IMR-90 (cell line): ENCODE data around the gene CD151.

Experiments used
- BHLHE40 ChIP-seq: fragments of 150-350 bp; IDR thresholded peaks from 2 replicates; pipeline ENCODE4 v1.6.1; 2016; ENCODE audit warnings: mild to moderate bottlenecking, low read depth, low read length
- CEBPB ChIP-seq: IDR thresholded peaks from 2 replicates; pipeline ENCODE4 v1.6.1; 2012; ENCODE audit warnings: low read depth, low read length, improper control_type of control experiment
- CHD1 ChIP-seq: IDR thresholded peaks from 2 replicates; pipeline ENCODE4 v1.6.1; 2012; ENCODE audit warnings: low read depth, low read length, improper control_type of control experiment
- CTCF ChIP-seq: conservative IDR thresholded peaks from 2 replicates; pipeline ENCODE4 v1.5.1; 2012; ENCODE audit warnings: mild to moderate bottlenecking, low read depth, low read length, improper control_type of control experiment
- FOS ChIP-seq: fragments of 150-350 bp; IDR thresholded peaks from 2 replicates; pipeline ENCODE4 v1.6.1; 2016; ENCODE audit warnings: low read depth, low read length
- MAFK ChIP-seq: IDR thresholded peaks from 2 replicates; pipeline ENCODE4 v1.6.1; 2012; ENCODE audit warnings: low read depth, low read length, improper control_type of control experiment
- MXI1 ChIP-seq: IDR thresholded peaks from 2 replicates; pipeline ENCODE4 v1.6.1; 2012; ENCODE audit warnings: low read depth, mild to moderate bottlenecking, low read length, moderate library complexity, borderline replicate concordance
- NFE2L2 ChIP-seq: fragments of 150-350 bp; IDR thresholded peaks from 2 replicates; pipeline ENCODE4 v1.6.1; 2016; ENCODE audit warnings: low read depth, mild to moderate bottlenecking, low read length
- POLR2A ChIP-seq: IDR thresholded peaks from 2 replicates; pipeline ENCODE4 v1.6.1; 2012; ENCODE audit warnings: mild to moderate bottlenecking, low read depth, low read length
- RAD21 ChIP-seq: IDR thresholded peaks from 2 replicates; pipeline ENCODE4 v1.6.1; 2012; ENCODE audit warnings: low read length, improper control_type of control experiment
- RCOR1 ChIP-seq: IDR thresholded peaks from 2 replicates; pipeline ENCODE4 v1.6.1; 2012; ENCODE audit warnings: mild to moderate bottlenecking, low read length, improper control_type of control experiment; ENCODE audit not compliant: insufficient replicate concordance
- SMC3 ChIP-seq: fragments of 150-350 bp; IDR thresholded peaks from 2 replicates; pipeline ENCODE4 v1.6.1; 2016; ENCODE audit warnings: low read depth, mild to moderate bottlenecking, antibody characterized with exemption, low read length, moderate library complexity

- TF ChIP-seq CTCF (no peak), POLR2A (peak; percentile 73), RAD21 (no peak), CEBPB (no peak), MAFK (no peak), FOS (0 out of 2 replicates have a peak, but pooled peaks have one; percentile 23), SMC3 (no peak), BHLHE40 (peak; percentile 68; the same call in 1 of the 2 replicates), CHD1 (0 out of 2 replicates have a peak, but pooled peaks have one; percentile 11), MXI1 (peak; percentile 100), NFE2L2 (no peak), RCOR1 (no peak)
These were observed 36.9 kb upstream of the CD151 start for GRCh38 chr11:795634-796564.
